GM12892 (cell line): ENCODE measurements around the gene CSTB. TPM values are rescaled to one million over a fixed set of nuclear protein-coding genes. Genes with fewer than 3 reads are reported as not detected.
"Not testable (repeated sequence)": the region's sequence is repeated elsewhere in the genome, so short reads cannot be mapped to it uniquely, and the experiment has no call there.

Experiments used
- DNase-seq: peaks from one replicate; pipeline ENCODE4 v3.0.0; 2011; ENCODE audit not compliant: insufficient read length
- FAIRE-seq: peaks from 2 replicates; lab custom pipeline; 2011; peaks lifted over from hg19 to GRCh38; lab: Jason Lieb, UNC
- POLR2A ChIP-seq: IDR thresholded peaks from 2 replicates; pipeline ENCODE4 v1.6.1; 2011; ENCODE audit warnings: low read depth, low read length, control low read depth
- POLR2AphosphoS5 ChIP-seq: IDR thresholded peaks from 2 replicates; pipeline ENCODE4 v1.6.1; 2011; ENCODE audit warnings: low read depth, low read length, control low read depth
- TAF1 ChIP-seq: IDR thresholded peaks from 2 replicates; pipeline ENCODE4 v1.6.1; 2011; ENCODE audit warnings: low read depth, mild to moderate bottlenecking, control low read depth, low read length, borderline replicate concordance
- polyA plus RNA-seq: library from polyadenylated mRNA; unstranded; fragments of >200 nt; gene quantifications from one replicate; pipeline ENCODE4 v1.2.1, GENCODE V29; 2012; ENCODE audit warnings: missing spikeins, inconsistent platforms; ENCODE audit not compliant: missing spikeins

Gene CSTB
- polyA plus RNA-seq = 45.6 TPM

- DNase-seq = peak; percentile 89
- peak; percentile 30 for FAIRE-seq
- peak; percentile 88 for TF ChIP-seq POLR2A
- TF ChIP-seq TAF1 = peak; percentile 69; the same call in 1 of the 2 replicates
- peak; percentile 67 for TF ChIP-seq POLR2AphosphoS5
Observed at GRCh38 chr21:43775795-43776430, at the start of gene CSTB. TSS of gene CSTB (minus strand) at chr21:43776308. CDS start at chr21:43776269, 39 bp downstream.

GRCh38 chr21:43825242-43825935 lies 49.3 kb upstream of the CSTB start:
- TF ChIP-seq POLR2AphosphoS5 = no peak
- no peak for TF ChIP-seq POLR2A
- TF ChIP-seq TAF1 = no peak
- no peak for FAIRE-seq
- DNase-seq = no peak

- no peak for DNase-seq
- FAIRE-seq = no peak
- no peak for TF ChIP-seq POLR2A
- no peak for TF ChIP-seq TAF1
- no peak for TF ChIP-seq POLR2AphosphoS5
Observed at GRCh38 chr21:43824333-43825241, 48.5 kb upstream of the CSTB start.

GRCh38 chr21:43822741-43823140 lies 46.6 kb upstream of the CSTB start:
- FAIRE-seq, DNase-seq: not testable (repeated sequence)

- not testable (repeated sequence) for FAIRE-seq, DNase-seq
Observed at GRCh38 chr21:43822166-43822565, 46.1 kb upstream of the CSTB start.

GRCh38 chr21:43820466-43820865 lies 44.4 kb upstream of the CSTB start:
- TF ChIP-seq POLR2AphosphoS5 = no peak
- TF ChIP-seq TAF1 = no peak
- no peak for TF ChIP-seq POLR2A
- DNase-seq (no peak), FAIRE-seq (no peak)

GRCh38 chr21:43819511-43820405 lies 43.6 kb upstream of the CSTB start:
- no peak for FAIRE-seq
- TF ChIP-seq TAF1 (no peak), POLR2AphosphoS5 (no peak)
- DNase-seq = no peak

- FAIRE-seq = no peak
- no peak for TF ChIP-seq POLR2A
- TF ChIP-seq POLR2AphosphoS5 = no peak
- no peak for TF ChIP-seq TAF1
- no peak for DNase-seq
Observed at GRCh38 chr21:43818685-43819084, 42.6 kb upstream of the CSTB start.

- TF ChIP-seq POLR2A (no peak), TAF1 (no peak), POLR2AphosphoS5 (no peak)
- FAIRE-seq = no peak
- DNase-seq = no peak
Observed at GRCh38 chr21:43817157-43818086, 41.3 kb upstream of the CSTB start.

GRCh38 chr21:43816611-43817071 lies 40.5 kb upstream of the CSTB start:
- no peak for TF ChIP-seq POLR2AphosphoS5
- no peak for TF ChIP-seq TAF1
- TF ChIP-seq POLR2A = no peak
- no peak for FAIRE-seq
- DNase-seq = no peak
